ENCODE measurements around the gene DLGAP5. TPM values are rescaled to one million over a fixed set of nuclear protein-coding genes. Genes with fewer than 3 reads are reported as not detected.

DLGAP5 gene
- total RNA-seq, 1 donor from 2014 or later: not detected

DNA sequence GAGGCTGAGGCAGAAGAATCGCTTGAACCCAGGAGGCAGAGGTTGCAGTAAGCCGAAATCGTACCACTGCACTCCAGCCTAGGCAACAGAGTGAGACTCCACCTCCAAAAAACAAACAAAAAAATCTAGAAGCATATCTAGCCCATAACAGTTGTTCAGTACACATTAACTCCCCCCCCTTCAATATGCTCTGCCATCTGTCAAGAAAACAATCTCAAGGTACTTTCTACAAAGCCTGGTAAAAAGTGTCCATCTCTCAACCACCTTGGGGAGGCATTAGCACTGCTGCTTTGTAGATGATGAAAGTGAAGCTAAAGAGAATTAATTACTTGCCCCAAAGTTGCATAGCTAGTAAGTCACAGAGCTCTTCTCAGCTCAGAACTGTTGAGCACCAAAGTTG is 37.4 kb downstream of the DLGAP5 start:
- Histone ChIP-seq H3K36me3 (no peaks in the 10 kb centered on the region), H3K27ac (no peak overlapping the region), H3K4me3 (no peak overlapping the region), H3K4me1 (no peaks in the 10 kb centered on the region), H3K27me3 (no peaks in the 10 kb centered on the region), H3K9me3 (no peaks in the 10 kb centered on the region)
- no peak for DNase-seq (ENCODE audit: low spot score in 2 of 2)
- TF ChIP-seq, protein P1, sequence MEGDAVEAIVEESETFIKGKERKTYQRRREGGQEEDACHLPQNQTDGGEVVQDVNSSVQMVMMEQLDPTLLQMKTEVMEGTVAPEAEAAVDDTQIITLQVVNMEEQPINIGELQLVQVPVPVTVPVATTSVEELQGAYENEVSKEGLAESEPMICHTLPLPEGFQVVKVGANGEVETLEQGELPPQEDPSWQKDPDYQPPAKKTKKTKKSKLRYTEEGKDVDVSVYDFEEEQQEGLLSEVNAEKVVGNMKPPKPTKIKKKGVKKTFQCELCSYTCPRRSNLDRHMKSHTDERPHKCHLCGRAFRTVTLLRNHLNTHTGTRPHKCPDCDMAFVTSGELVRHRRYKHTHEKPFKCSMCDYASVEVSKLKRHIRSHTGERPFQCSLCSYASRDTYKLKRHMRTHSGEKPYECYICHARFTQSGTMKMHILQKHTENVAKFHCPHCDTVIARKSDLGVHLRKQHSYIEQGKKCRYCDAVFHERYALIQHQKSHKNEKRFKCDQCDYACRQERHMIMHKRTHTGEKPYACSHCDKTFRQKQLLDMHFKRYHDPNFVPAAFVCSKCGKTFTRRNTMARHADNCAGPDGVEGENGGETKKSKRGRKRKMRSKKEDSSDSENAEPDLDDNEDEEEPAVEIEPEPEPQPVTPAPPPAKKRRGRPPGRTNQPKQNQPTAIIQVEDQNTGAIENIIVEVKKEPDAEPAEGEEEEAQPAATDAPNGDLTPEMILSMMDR (IDR thresholded peaks at IDR 0.05): no peak
- intact Hi-C loops (cut with DNase I): no loop called here

DNA sequence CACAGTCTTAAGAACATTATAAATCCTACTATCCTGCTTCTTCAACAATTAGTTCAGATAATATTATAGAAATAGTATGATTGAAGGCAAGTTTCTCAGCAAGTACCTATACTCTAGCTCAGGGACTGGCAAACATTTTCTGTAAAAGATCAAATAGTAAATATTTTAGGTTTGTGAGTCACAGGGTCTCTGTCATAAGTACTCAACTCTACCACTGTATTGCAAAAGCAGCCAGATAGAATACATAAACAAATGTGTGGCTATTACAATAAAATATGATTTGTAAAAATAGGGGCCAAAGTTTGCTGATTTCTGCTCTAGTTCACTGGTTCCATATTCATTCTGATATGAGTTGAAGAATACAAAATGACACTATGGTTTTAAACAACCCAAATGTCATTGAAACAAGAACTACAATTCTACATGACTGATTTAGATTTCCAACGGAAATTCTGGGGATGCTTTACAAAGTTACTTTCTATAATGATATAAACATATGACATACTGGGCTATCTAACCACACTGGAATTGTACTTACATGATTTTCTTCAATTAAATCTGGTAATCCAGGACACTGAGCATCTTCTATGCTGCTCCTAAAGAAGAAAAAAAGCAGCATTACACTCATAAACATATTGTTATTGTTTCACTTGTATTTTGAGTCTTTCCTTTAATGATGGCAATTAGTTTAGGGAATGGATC is 39.2 kb downstream of the DLGAP5 start:
- intact Hi-C loops (cut with DNase I): no loop called here
- TF ChIP-seq, protein P1 (IDR thresholded peaks at IDR 0.05): no peak
- no peaks in the 10 kb centered on the region for H3K9me3 ChIP-seq

DNA sequence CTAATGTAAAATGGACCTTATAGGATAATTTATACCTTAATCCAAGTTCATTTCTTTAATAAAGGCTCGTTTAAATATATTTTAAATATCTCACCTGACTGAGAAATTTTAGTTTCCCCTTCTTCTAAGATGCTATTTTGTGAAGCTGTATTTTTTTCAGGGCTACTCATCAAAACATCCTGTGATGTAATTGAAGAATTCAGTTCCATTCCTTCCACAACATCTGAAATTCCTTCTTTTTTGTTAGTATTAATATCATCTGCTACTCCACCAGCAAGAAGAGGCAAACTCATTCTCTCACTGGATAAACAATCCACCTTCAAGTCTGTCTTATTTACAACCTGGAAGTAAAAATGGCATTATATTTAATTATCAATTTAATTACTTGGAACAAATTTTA is 39.8 kb downstream of the DLGAP5 start:
- intact Hi-C loops (cut with DNase I): no loop called here
- Histone ChIP-seq H3K9me3 (no peaks in the 10 kb centered on the region), H3K36me3 (peaks cover 0 to 3% of the 10 kb centered on the region in 2 donors), H3K27ac (no peak overlapping the region), H3K27me3 (no peaks in the 10 kb centered on the region), H3K4me1 (no peaks in the 10 kb centered on the region), H3K4me3 (no peak overlapping the region)
- TF ChIP-seq, protein P1 (IDR thresholded peaks at IDR 0.05): no peak
- DNase-seq (ENCODE audit: low spot score in 2 of 2): no peak

More for the DNA sequence above, 39.2 kb downstream of the DLGAP5 start:
- no peak overlapping the region for H3K4me3 ChIP-seq
- no peak for DNase-seq (ENCODE audit: low spot score in 2 of 2)
- H3K4me1 ChIP-seq: no peaks in the 10 kb centered on the region
- H3K36me3 ChIP-seq: peaks cover 0 to 3% of the 10 kb centered on the region in 2 donors
- no peaks in the 10 kb centered on the region for H3K27me3 ChIP-seq
- H3K27ac ChIP-seq: no peak overlapping the region

DNA sequence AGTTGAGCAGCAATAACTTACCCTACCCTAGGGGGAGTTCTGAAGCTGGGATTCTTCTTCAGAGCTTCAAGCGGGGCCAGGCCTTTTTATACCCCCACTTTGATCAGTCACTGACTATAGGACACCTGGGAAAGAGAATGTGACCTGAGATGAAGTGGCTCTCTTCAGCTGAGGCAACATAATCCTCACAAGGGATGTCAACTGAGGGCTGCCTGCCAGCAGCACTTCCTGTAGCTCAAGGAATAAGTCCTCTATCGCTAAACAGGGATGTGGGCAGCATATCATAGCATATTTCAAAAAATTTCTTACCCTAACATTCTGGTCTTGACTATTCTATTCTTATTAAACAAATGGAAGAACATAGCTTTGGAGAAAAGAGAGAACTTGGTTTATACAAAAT is 45.0 kb downstream of the DLGAP5 start:
- no peak for DNase-seq (ENCODE audit: low spot score in 2 of 2)
- intact Hi-C loops (cut with DNase I): no loop called here
- no peaks in the 10 kb centered on the region for H3K9me3 ChIP-seq
- H3K36me3 ChIP-seq: peaks cover 30 to 51% of the 10 kb centered on the region in 2 donors
- TF ChIP-seq, protein P1 (IDR thresholded peaks at IDR 0.05): no peak
- H3K4me3 ChIP-seq: no peak overlapping the region
- no peak overlapping the region for H3K27ac ChIP-seq
- no peaks in the 10 kb centered on the region for H3K27me3 ChIP-seq
- H3K4me1 ChIP-seq: no peaks in the 10 kb centered on the region

DNA sequence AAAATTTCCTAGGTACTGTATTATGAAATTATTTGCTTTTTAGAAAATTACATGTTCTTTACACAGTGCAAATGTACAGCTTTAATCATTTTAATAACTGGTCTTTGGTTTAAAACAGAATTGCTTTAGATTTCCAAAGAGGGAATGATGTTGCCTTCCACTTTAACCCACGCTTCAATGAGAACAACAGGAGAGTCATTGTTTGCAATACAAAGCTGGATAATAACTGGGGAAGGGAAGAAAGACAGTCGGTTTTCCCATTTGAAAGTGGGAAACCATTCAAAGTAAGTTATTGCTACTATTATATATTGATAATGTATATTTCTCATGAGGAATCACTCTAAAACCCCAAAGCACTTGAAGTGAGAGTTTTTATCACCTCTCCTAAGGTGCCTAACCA is 48.9 kb downstream of the DLGAP5 start:
- intact Hi-C loops (cut with DNase I): no loop called here
- TF ChIP-seq, protein P1 (IDR thresholded peaks at IDR 0.05): no peak
- no peaks in the 10 kb centered on the region for H3K9me3 ChIP-seq
- no peak overlapping the region for H3K4me3 ChIP-seq
- peaks cover 5 to 6% of the 10 kb centered on the region in 2 donors for H3K4me1 ChIP-seq
- H3K36me3 ChIP-seq: peaks cover 62 to 79% of the 10 kb centered on the region in 2 donors
- no peaks in the 10 kb centered on the region for H3K27me3 ChIP-seq
- no peak for DNase-seq (ENCODE audit: low spot score in 2 of 2)
- H3K27ac ChIP-seq: no peak overlapping the region

All from ascending aorta (tissue), 2 donors.